T-helper 2 cell treated with Interferon-gamma antibody and Interleukin-4, amounts not matched to agents 5 μg/mL and 100 μg/mL, for 36 hours (primary cell): ENCODE measurements around the gene BMP7.
A peak's percentile ranks its signal among the peaks of the same experiment; 100 is the strongest.

ENCODE experiments used
- DNase-seq: peaks from one replicate; pipeline ENCODE4 v3.0.0; 2021; ENCODE audit warnings: low spot score
- H3K27ac Mint-ChIP-seq: one replicate; pipeline ENCODE4 v1.8.0; 2021; ENCODE audit warnings: mild to moderate bottlenecking, mixed read lengths
- H3K27me3 Mint-ChIP-seq: one replicate; pipeline ENCODE4 v1.8.0; 2021; ENCODE audit warnings: low read depth, mixed read lengths
- H3K36me3 Mint-ChIP-seq: one replicate; pipeline ENCODE4 v1.8.0; 2021; ENCODE audit warnings: low read depth, mixed read lengths
- H3K4me1 Mint-ChIP-seq: one replicate; pipeline ENCODE4 v1.8.0; 2021; ENCODE audit warnings: low read depth, mixed read lengths
- H3K4me3 Mint-ChIP-seq: one replicate; pipeline ENCODE4 v1.8.0; 2022; ENCODE audit warnings: mild to moderate bottlenecking, moderate library complexity, mixed read lengths
- H3K9me3 Mint-ChIP-seq: one replicate; pipeline ENCODE4 v1.8.0; 2021; ENCODE audit warnings: mixed read lengths

Gene BMP7

GRCh38 chr20:57294550-57294949, 28.1 kb upstream of the BMP7 start:
- no peak overlapping the region for H3K4me3 Mint-ChIP-seq
- DNase-seq: no peak
- H3K36me3 Mint-ChIP-seq: no peaks in the 10 kb centered on the region
- no peak overlapping the region for H3K27ac Mint-ChIP-seq
- H3K27me3 Mint-ChIP-seq: peaks cover 2% of the 10 kb centered on the region
- no peaks in the 10 kb centered on the region for H3K9me3 Mint-ChIP-seq
- no peaks in the 10 kb centered on the region for H3K4me1 Mint-ChIP-seq

- peaks cover 2% of the 10 kb centered on the region for H3K27me3 Mint-ChIP-seq
Measured at GRCh38 chr20:57293995-57294394, 27.6 kb upstream of the BMP7 start.

GRCh38 chr20:57292611-57293010, 26.2 kb upstream of the BMP7 start:
- H3K9me3 Mint-ChIP-seq: no peaks in the 10 kb centered on the region
- no peak overlapping the region for H3K4me3 Mint-ChIP-seq
- DNase-seq: no peak
- no peaks in the 10 kb centered on the region for H3K36me3 Mint-ChIP-seq
- peaks cover 3% of the 10 kb centered on the region for H3K27me3 Mint-ChIP-seq
- H3K27ac Mint-ChIP-seq: no peak overlapping the region
- H3K4me1 Mint-ChIP-seq: no peaks in the 10 kb centered on the region

More at GRCh38 chr20:57293995-57294394, 27.6 kb upstream of the BMP7 start:
- H3K27ac Mint-ChIP-seq: no peak overlapping the region
- H3K4me1 Mint-ChIP-seq: no peaks in the 10 kb centered on the region
- no peak overlapping the region for H3K4me3 Mint-ChIP-seq
- no peaks in the 10 kb centered on the region for H3K9me3 Mint-ChIP-seq
- DNase-seq: no peak
- H3K36me3 Mint-ChIP-seq: no peaks in the 10 kb centered on the region

- no peak overlapping the region for H3K4me3 Mint-ChIP-seq
- no peak for DNase-seq
- H3K36me3 Mint-ChIP-seq: no peaks in the 10 kb centered on the region
- H3K27me3 Mint-ChIP-seq: peaks cover 11% of the 10 kb centered on the region
- H3K4me1 Mint-ChIP-seq: no peaks in the 10 kb centered on the region
- H3K9me3 Mint-ChIP-seq: no peaks in the 10 kb centered on the region
- no peak overlapping the region for H3K27ac Mint-ChIP-seq
Measured at GRCh38 chr20:57291694-57292093, 25.3 kb upstream of the BMP7 start.

- Mint-ChIP-seq H3K27me3 (peaks cover 14% of the 10 kb centered on the region), H3K9me3 (no peaks in the 10 kb centered on the region), H3K4me1 (no peaks in the 10 kb centered on the region), H3K27ac (peak overlapping the region; percentile 14), H3K36me3 (no peaks in the 10 kb centered on the region), H3K4me3 (no peak overlapping the region)
- no peak for DNase-seq
Measured at GRCh38 chr20:57291003-57291402, 24.6 kb upstream of the BMP7 start.

- H3K27me3 Mint-ChIP-seq: peaks cover 15% of the 10 kb centered on the region
- H3K4me1 Mint-ChIP-seq: no peaks in the 10 kb centered on the region
- H3K4me3 Mint-ChIP-seq: no peak overlapping the region
- no peak for DNase-seq
- no peak overlapping the region for H3K27ac Mint-ChIP-seq
- H3K9me3 Mint-ChIP-seq: no peaks in the 10 kb centered on the region
- no peaks in the 10 kb centered on the region for H3K36me3 Mint-ChIP-seq
Measured at GRCh38 chr20:57290178-57290484, 23.7 kb upstream of the BMP7 start.

GRCh38 chr20:57289391-57290177, 23.1 kb upstream of the BMP7 start:
- Mint-ChIP-seq H3K27ac (no peak overlapping the region), H3K4me3 (no peak overlapping the region), H3K4me1 (no peaks in the 10 kb centered on the region), H3K36me3 (no peaks in the 10 kb centered on the region), H3K9me3 (no peaks in the 10 kb centered on the region), H3K27me3 (peaks cover 15% of the 10 kb centered on the region)
- no peak for DNase-seq

- Mint-ChIP-seq H3K36me3 (no peaks in the 10 kb centered on the region), H3K4me3 (no peak overlapping the region), H3K27ac (no peak overlapping the region), H3K27me3 (peaks cover 15% of the 10 kb centered on the region), H3K9me3 (no peaks in the 10 kb centered on the region), H3K4me1 (no peaks in the 10 kb centered on the region)
- DNase-seq: no peak
Measured at GRCh38 chr20:57288651-57289277, 22.3 kb upstream of the BMP7 start.

- Mint-ChIP-seq H3K4me3 (no peak overlapping the region), H3K36me3 (no peaks in the 10 kb centered on the region), H3K27me3 (peaks cover 23% of the 10 kb centered on the region), H3K9me3 (no peaks in the 10 kb centered on the region), H3K27ac (no peak overlapping the region), H3K4me1 (no peaks in the 10 kb centered on the region)
- no peak for DNase-seq
Measured at GRCh38 chr20:57287901-57288300, 21.5 kb upstream of the BMP7 start.

GRCh38 chr20:57287007-57287880, 20.8 kb upstream of the BMP7 start:
- no peak for DNase-seq
- no peak overlapping the region for H3K4me3 Mint-ChIP-seq

GRCh38 chr20:57283860-57284259, 17.4 kb upstream of the BMP7 start:
- no peak overlapping the region for H3K27ac Mint-ChIP-seq
- H3K4me1 Mint-ChIP-seq: no peaks in the 10 kb centered on the region
- H3K27me3 Mint-ChIP-seq: peaks cover 30% of the 10 kb centered on the region
- no peaks in the 10 kb centered on the region for H3K9me3 Mint-ChIP-seq
- no peak overlapping the region for H3K4me3 Mint-ChIP-seq
- DNase-seq: no peak
- H3K36me3 Mint-ChIP-seq: no peaks in the 10 kb centered on the region

More at GRCh38 chr20:57287007-57287880, 20.8 kb upstream of the BMP7 start:
- peaks cover 27% of the 10 kb centered on the region for H3K27me3 Mint-ChIP-seq
- H3K9me3 Mint-ChIP-seq: no peaks in the 10 kb centered on the region
- H3K36me3 Mint-ChIP-seq: no peaks in the 10 kb centered on the region
- H3K27ac Mint-ChIP-seq: no peak overlapping the region
- no peaks in the 10 kb centered on the region for H3K4me1 Mint-ChIP-seq

- Mint-ChIP-seq H3K9me3 (no peaks in the 10 kb centered on the region), H3K36me3 (no peaks in the 10 kb centered on the region), H3K4me3 (no peak overlapping the region), H3K4me1 (no peaks in the 10 kb centered on the region), H3K27me3 (peaks cover 30% of the 10 kb centered on the region), H3K27ac (no peak overlapping the region)
- DNase-seq: no peak
Measured at GRCh38 chr20:57282670-57283361, 16.4 kb upstream of the BMP7 start.

GRCh38 chr20:57281900-57282299, 15.5 kb upstream of the BMP7 start:
- DNase-seq: no peak
- Mint-ChIP-seq H3K36me3 (no peaks in the 10 kb centered on the region), H3K4me1 (no peaks in the 10 kb centered on the region), H3K4me3 (no peak overlapping the region), H3K27ac (no peak overlapping the region), H3K27me3 (peaks cover 23% of the 10 kb centered on the region), H3K9me3 (no peaks in the 10 kb centered on the region)

- Mint-ChIP-seq H3K27ac (no peak overlapping the region), H3K27me3 (peaks cover 18% of the 10 kb centered on the region), H3K4me1 (no peaks in the 10 kb centered on the region), H3K4me3 (no peak overlapping the region), H3K36me3 (no peaks in the 10 kb centered on the region), H3K9me3 (no peaks in the 10 kb centered on the region)
- DNase-seq: no peak
Measured at GRCh38 chr20:57280221-57280620, 13.8 kb upstream of the BMP7 start.
